Trophoblast cell (in vitro differentiated cells and primary cell): ENCODE measurements around the gene IRAK3.

Source experiments
- DNase-seq, 2 donors: peaks; one replicate each; pipeline ENCODE4 v3.0.0-alpha.2; 2016
- H2AFZ ChIP-seq: 2 replicates; pipeline ENCODE4 v1.6.1; 2013; ENCODE audit warnings: low read length, moderate library complexity, mild to moderate bottlenecking; ENCODE audit not compliant: insufficient read depth, poor library complexity
- H2AK5ac ChIP-seq: 2 replicates; pipeline ENCODE4 v1.6.1; 2013; ENCODE audit warnings: mild to moderate bottlenecking, low read length
- H2BK120ac ChIP-seq: 2 replicates; pipeline ENCODE4 v1.6.1; 2013; ENCODE audit warnings: low read length, mild to moderate bottlenecking, moderate library complexity; ENCODE audit not compliant: insufficient read depth, poor library complexity
- H2BK12ac ChIP-seq: 2 replicates; pipeline ENCODE4 v1.6.1; 2013; ENCODE audit warnings: mild to moderate bottlenecking, low read length, moderate library complexity
- H2BK5ac ChIP-seq: 2 replicates; pipeline ENCODE4 v1.6.1; 2013; ENCODE audit warnings: low read length, low read depth, moderate library complexity, mild to moderate bottlenecking; ENCODE audit not compliant: poor library complexity
- H3K14ac ChIP-seq: 2 replicates; pipeline ENCODE4 v1.6.1; 2013; ENCODE audit warnings: mild to moderate bottlenecking, low read length
- H3K18ac ChIP-seq: 2 replicates; pipeline ENCODE4 v1.6.1; 2013; ENCODE audit warnings: mild to moderate bottlenecking, low read length
- H3K23ac ChIP-seq: 2 replicates; pipeline ENCODE4 v1.6.1; 2013; ENCODE audit warnings: low read length
- H3K27ac ChIP-seq: 2 replicates; pipeline ENCODE4 v1.5.1; 2013; ENCODE audit warnings: low read depth, mild to moderate bottlenecking, inconsistent platforms, low read length, moderate library complexity
- H3K27me3 ChIP-seq: 2 replicates; pipeline ENCODE4 v1.6.1; 2013; ENCODE audit warnings: inconsistent platforms, mild to moderate bottlenecking, low read length, moderate library complexity; ENCODE audit not compliant: insufficient read depth
- H3K36me3 ChIP-seq, 2 experiments: 1 replicate in 1 of 2; 2 replicates in 1 of 2; pipeline ENCODE4 v1.6.1; 2013; ENCODE audit warnings: low read length in 2 of 2, mild to moderate bottlenecking in 2 of 2, moderate library complexity in 1 of 2; ENCODE audit not compliant: insufficient read depth in 2 of 2, control insufficient read depth in 1 of 2
- H3K4ac ChIP-seq: 2 replicates; pipeline ENCODE4 v1.6.1; 2013; ENCODE audit warnings: low read depth, mild to moderate bottlenecking, low read length, moderate library complexity
- H3K4me1 ChIP-seq, 2 experiments: 1 replicate in 1 of 2; 2 replicates in 1 of 2; pipeline ENCODE4 v1.6.1; 2013; ENCODE audit warnings: low read length in 2 of 2, mild to moderate bottlenecking in 2 of 2, moderate library complexity in 1 of 2; ENCODE audit not compliant: insufficient read depth in 2 of 2, control insufficient read depth in 1 of 2
- H3K4me2 ChIP-seq: 2 replicates; pipeline ENCODE4 v1.6.1; 2013; ENCODE audit warnings: inconsistent platforms, mild to moderate bottlenecking, low read length, moderate library complexity
- H3K4me3 ChIP-seq: 2 replicates; pipeline ENCODE4 v1.5.1; 2013; ENCODE audit warnings: mild to moderate bottlenecking, low read depth, low read length, inconsistent platforms
- H3K79me1 ChIP-seq: one replicate; pipeline ENCODE4 v1.6.1; 2013; ENCODE audit warnings: low read length
- H3K79me2 ChIP-seq: 2 replicates; pipeline ENCODE4 v1.6.1; 2013; ENCODE audit warnings: low read length, mild to moderate bottlenecking; ENCODE audit not compliant: control insufficient read depth, insufficient read depth, poor library complexity
- H3K9ac ChIP-seq: 2 replicates; pipeline ENCODE4 v1.6.1; 2013; ENCODE audit warnings: mild to moderate bottlenecking, low read length
- H3K9me3 ChIP-seq: 2 replicates; pipeline ENCODE4 v1.6.1; 2013; ENCODE audit warnings: low read depth, mild to moderate bottlenecking, control low read depth, inconsistent platforms, low read length; ENCODE audit not compliant: insufficient read depth
- H4K12ac ChIP-seq: 2 replicates; pipeline ENCODE4 v1.6.1; 2013; ENCODE audit warnings: low read depth, mild to moderate bottlenecking, low read length, moderate library complexity
- H4K8ac ChIP-seq: 2 replicates; pipeline ENCODE4 v1.6.1; 2013; ENCODE audit warnings: low read depth, mild to moderate bottlenecking, low read length, moderate library complexity
- H4K91ac ChIP-seq: one replicate; pipeline ENCODE4 v1.6.1; 2013; ENCODE audit warnings: low read depth, mild to moderate bottlenecking, low read length, moderate library complexity
- WGBS: extraction: QIAGEN DNeasy Blood & Tissue Kit; methylation state at CpG from one replicate; pipeline ENCODE4 v1.1.7; 2013; ENCODE audit warnings: missing lambda C conversion rate; ENCODE audit not compliant: insufficient read length, insufficient coverage; ENCODE audit errors: extremely low coverage; 5-methylcytosine and 5-hydroxymethylcytosine counted together

IRAK3 gene

GRCh38 chr12:66142826-66143225 is 46.2 kb upstream of the IRAK3 start:
- H3K79me2 ChIP-seq: no peaks in the 10 kb centered on the region
- no peak for DNase-seq
- no peaks in the 10 kb centered on the region for H3K9me3 ChIP-seq
- H3K4ac ChIP-seq: no peak overlapping the region
- peaks cover 0 to 9% of the 10 kb centered on the region in 2 experiments for H3K36me3 ChIP-seq
- H4K8ac ChIP-seq: no peak overlapping the region
- H2BK12ac ChIP-seq: no peak overlapping the region
- no peak overlapping the region for H3K9ac ChIP-seq
- H4K12ac ChIP-seq: no peak overlapping the region
- H3K23ac ChIP-seq: no peak overlapping the region
- H3K4me1 ChIP-seq: no peaks in the 10 kb centered on the region
- H3K4me2 ChIP-seq: no peak overlapping the region
- no peaks in the 10 kb centered on the region for H3K27me3 ChIP-seq
- H2BK5ac ChIP-seq: no peak overlapping the region
- no peak overlapping the region for H3K18ac ChIP-seq
- H2AK5ac ChIP-seq: no peak overlapping the region
- H3K79me1 ChIP-seq: no peaks in the 10 kb centered on the region
- H2AFZ ChIP-seq: no peak overlapping the region
- no peak overlapping the region for H3K27ac ChIP-seq
- no peak overlapping the region for H4K91ac ChIP-seq
- H2BK120ac ChIP-seq: no peak overlapping the region
- no peak overlapping the region for H3K14ac ChIP-seq
- no peak overlapping the region for H3K4me3 ChIP-seq

GRCh38 chr12:66143868-66144267 is 45.1 kb upstream of the IRAK3 start:
- no peaks in the 10 kb centered on the region for H3K79me1 ChIP-seq
- H3K4ac ChIP-seq: no peak overlapping the region
- no peak for DNase-seq
- H3K4me2 ChIP-seq: no peak overlapping the region
- no peaks in the 10 kb centered on the region for H3K27me3 ChIP-seq
- no peak overlapping the region for H3K18ac ChIP-seq
- H3K4me3 ChIP-seq: no peak overlapping the region
- no peak overlapping the region for H2AFZ ChIP-seq
- H2BK12ac ChIP-seq: no peak overlapping the region
- no CpG with 5 or more reads among the region's 1 CpG for WGBS
- H4K12ac ChIP-seq: no peak overlapping the region
- no peak overlapping the region for H3K9ac ChIP-seq
- no peaks in the 10 kb centered on the region for H3K4me1 ChIP-seq
- no peak overlapping the region for H4K91ac ChIP-seq
- no peak overlapping the region for H2BK5ac ChIP-seq
- peaks cover 0 to 7% of the 10 kb centered on the region in 2 experiments for H3K36me3 ChIP-seq
- no peaks in the 10 kb centered on the region for H3K9me3 ChIP-seq
- H3K14ac ChIP-seq: no peak overlapping the region
- H3K23ac ChIP-seq: no peak overlapping the region
- H2BK120ac ChIP-seq: no peak overlapping the region
- H4K8ac ChIP-seq: no peak overlapping the region
- no peak overlapping the region for H3K27ac ChIP-seq
- H2AK5ac ChIP-seq: no peak overlapping the region
- no peaks in the 10 kb centered on the region for H3K79me2 ChIP-seq

DNA sequence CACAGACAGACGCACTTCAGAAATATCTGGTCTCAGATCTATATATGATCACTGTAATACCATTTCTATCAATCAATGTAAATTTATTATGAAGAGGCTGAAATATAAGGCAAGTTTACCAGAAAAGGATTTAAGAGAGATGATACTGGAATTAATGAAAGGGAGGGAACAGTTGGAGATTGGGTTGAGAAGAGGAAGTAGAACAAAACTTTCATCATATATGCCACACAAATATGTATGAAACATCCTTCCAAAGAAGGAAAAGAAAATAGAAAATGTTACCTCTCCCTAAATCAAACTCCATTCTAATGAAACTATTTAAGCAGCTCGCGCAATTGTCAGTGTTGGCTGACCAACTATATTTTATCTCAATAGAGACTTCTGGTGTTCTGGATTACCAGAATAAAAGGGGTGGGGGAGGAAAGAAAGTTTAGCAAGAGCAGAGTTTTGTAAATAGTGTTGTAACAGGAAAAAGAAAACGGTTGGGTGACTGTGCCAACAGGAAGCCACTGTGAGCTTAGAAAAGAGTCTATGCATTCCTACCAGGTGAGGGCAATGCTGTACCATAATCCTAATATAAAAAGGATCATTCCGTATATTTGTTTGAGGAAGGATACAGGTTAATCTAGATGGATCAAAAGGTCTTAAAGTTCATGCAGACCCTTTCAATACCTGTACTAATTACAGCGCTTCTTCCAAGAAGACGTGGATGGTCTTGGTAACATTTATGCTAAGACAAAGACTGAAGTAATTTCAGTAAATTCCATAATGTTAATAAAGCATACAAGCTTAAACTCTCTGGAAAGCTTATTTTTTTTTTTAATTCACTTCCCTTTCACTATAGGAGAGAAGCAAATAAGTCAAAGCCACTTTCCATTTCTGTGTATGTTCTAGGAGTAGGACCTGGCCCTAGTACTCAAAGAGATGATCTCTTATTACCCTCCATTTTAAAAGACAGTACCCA is 43.9 kb upstream of the IRAK3 start:
- Histone ChIP-seq H4K8ac (no peak overlapping the region), H2BK12ac (no peak overlapping the region), H3K14ac (no peak overlapping the region), H2AFZ (no peak overlapping the region), H2BK5ac (no peak overlapping the region), H2BK120ac (no peak overlapping the region), H4K12ac (no peak overlapping the region), H3K36me3 (peaks cover 0 to 3% of the 10 kb centered on the region in 2 experiments), H3K23ac (no peak overlapping the region), H3K4me2 (no peak overlapping the region), H3K4ac (no peak overlapping the region), H3K9me3 (no peaks in the 10 kb centered on the region), H3K9ac (no peak overlapping the region), H3K27ac (no peak overlapping the region), H4K91ac (no peak overlapping the region), H3K79me1 (no peaks in the 10 kb centered on the region), H3K4me1 (no peaks in the 10 kb centered on the region), H3K4me3 (no peak overlapping the region), H2AK5ac (no peak overlapping the region), H3K18ac (no peak overlapping the region), H3K79me2 (no peaks in the 10 kb centered on the region), H3K27me3 (no peaks in the 10 kb centered on the region)
- no CpG with 5 or more reads among the region's 7 CpGs for WGBS
- peak; percentile 41 to 79 for DNase-seq

DNA sequence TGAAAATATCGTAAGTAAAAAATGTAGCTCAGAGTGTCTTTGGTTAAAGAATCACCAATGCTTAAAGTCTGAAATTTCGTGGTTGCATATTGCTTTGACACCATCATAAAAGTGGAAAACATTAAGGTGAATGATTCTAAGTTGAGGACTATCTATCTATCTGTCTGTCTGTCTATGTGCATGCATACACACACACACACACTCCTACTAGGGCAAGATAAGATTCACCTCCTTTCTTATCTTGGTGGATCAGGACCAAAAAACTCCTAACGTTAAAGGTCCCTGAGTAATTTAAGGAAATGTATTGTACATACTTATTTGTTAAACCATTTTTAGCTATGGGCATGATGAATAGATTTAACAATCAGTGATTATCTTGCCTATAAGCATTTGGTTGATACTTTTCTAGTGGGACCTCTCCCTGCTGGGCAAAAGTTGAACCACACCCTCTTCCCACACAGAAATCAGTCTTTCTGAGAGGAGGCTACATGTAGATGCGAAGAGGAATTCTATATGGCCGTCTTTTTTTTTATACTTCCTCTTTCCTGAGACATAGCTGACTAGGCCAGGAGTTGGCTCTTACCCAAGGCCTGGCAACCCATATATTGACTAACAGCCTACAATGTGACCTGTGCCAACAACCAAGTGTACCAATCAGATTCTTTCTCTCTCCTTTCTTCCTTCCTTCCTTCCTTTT is 39.2 kb upstream of the IRAK3 start:
- no peak overlapping the region for H4K12ac ChIP-seq
- no peaks in the 10 kb centered on the region for H3K4me1 ChIP-seq
- no peak overlapping the region for H4K8ac ChIP-seq
- H3K4me3 ChIP-seq: no peak overlapping the region
- H3K27ac ChIP-seq: no peak overlapping the region
- no peak overlapping the region for H2AFZ ChIP-seq
- H3K9me3 ChIP-seq: no peaks in the 10 kb centered on the region
- no peak overlapping the region for H3K9ac ChIP-seq
- H2BK5ac ChIP-seq: no peak overlapping the region
- H3K4me2 ChIP-seq: no peak overlapping the region
- no peak overlapping the region for H2BK120ac ChIP-seq
- H4K91ac ChIP-seq: no peak overlapping the region
- H2BK12ac ChIP-seq: no peak overlapping the region
- no peak for DNase-seq
- H2AK5ac ChIP-seq: no peak overlapping the region
- H3K4ac ChIP-seq: no peak overlapping the region
- no peaks in the 10 kb centered on the region for H3K36me3 ChIP-seq
- H3K79me2 ChIP-seq: no peaks in the 10 kb centered on the region
- H3K27me3 ChIP-seq: no peaks in the 10 kb centered on the region
- H3K79me1 ChIP-seq: no peaks in the 10 kb centered on the region
- WGBS: no CpG with 5 or more reads among the region's 5 CpGs
- H3K23ac ChIP-seq: no peak overlapping the region
- H3K14ac ChIP-seq: no peak overlapping the region
- no peak overlapping the region for H3K18ac ChIP-seq
